ENCODE data around the gene CDCA8. TPM values are rescaled to one million over a fixed set of nuclear protein-coding genes. Genes with fewer than 3 reads are reported as not detected.
"Not testable (repeated sequence)": the region's sequence is repeated elsewhere in the genome, so short reads cannot be mapped to it uniquely, and the experiment has no call there.

Gene CDCA8
- total RNA-seq, 2 donors from 2014 or later, result 2.1 to 8.6 TPM

DNA sequence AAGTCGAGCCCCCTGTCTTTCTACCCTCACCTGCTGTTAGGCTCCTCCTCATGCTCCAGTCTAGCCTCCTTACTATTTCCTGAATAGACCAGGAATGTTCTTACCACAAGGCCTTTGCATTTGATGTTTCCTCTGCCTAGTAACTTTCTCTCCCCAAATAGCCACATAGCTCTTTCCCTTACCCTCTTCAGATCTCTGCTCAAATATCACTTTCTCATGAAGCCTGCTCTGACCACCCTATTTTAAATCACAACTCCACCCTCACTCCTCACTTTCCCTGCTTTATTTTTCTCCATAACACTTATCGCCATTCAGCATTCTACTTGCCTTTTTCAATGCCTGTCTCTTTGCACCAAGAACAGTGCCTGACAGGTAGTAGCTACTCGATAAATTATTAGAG is 6.6 kb upstream of the CDCA8 start:
- WGBS, result 91% methylated on average over 3 of the region's 3 CpGs
- TF ChIP-seq POLR2AphosphoS5 (IDR thresholded peaks at IDR 0.05) (no peak), POLR2A (IDR thresholded peaks at IDR 0.05) (no peak)
- TF ChIP-seq, protein P1, sequence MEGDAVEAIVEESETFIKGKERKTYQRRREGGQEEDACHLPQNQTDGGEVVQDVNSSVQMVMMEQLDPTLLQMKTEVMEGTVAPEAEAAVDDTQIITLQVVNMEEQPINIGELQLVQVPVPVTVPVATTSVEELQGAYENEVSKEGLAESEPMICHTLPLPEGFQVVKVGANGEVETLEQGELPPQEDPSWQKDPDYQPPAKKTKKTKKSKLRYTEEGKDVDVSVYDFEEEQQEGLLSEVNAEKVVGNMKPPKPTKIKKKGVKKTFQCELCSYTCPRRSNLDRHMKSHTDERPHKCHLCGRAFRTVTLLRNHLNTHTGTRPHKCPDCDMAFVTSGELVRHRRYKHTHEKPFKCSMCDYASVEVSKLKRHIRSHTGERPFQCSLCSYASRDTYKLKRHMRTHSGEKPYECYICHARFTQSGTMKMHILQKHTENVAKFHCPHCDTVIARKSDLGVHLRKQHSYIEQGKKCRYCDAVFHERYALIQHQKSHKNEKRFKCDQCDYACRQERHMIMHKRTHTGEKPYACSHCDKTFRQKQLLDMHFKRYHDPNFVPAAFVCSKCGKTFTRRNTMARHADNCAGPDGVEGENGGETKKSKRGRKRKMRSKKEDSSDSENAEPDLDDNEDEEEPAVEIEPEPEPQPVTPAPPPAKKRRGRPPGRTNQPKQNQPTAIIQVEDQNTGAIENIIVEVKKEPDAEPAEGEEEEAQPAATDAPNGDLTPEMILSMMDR (IDR thresholded peaks at IDR 0.05), result no peak
- intact Hi-C loops (cut with DNase I), result no loop called here
- H3K27ac ChIP-seq, result no peak overlapping the region
- no peaks in the 10 kb centered on the region for H3K36me3 ChIP-seq
- no peak for DNase-seq (ENCODE audit: low spot score)
- H3K4me1 ChIP-seq (replicated peaks), result peaks cover 8% of the 10 kb centered on the region
- H3K27me3 ChIP-seq (replicated peaks; ENCODE audit: insufficient read depth), result no peaks in the 10 kb centered on the region
- H3K4me3 ChIP-seq, result no peak overlapping the region
- no peaks in the 10 kb centered on the region for H3K9me3 ChIP-seq

DNA sequence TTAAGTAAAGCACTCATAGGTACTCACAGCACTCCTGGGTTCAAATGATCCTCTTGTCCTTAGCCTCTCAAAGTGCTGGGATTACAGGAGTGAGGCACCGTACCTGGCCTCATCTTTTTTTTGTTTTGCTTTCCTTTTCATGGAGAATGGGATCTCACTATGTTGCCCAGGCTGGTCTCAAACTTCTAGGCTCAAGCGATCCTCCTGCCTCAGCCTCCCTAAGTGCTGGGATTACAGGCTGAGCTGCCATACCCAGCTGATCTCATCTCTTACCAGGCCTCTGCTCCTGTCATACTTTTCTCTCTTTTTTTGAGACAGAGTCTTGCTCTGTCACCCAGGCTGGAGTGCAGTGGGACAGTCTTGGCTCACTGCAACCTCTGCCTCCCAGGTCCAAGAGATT is 4.6 kb upstream of the CDCA8 start:
- intact Hi-C loops (cut with DNase I); H3K27ac ChIP-seq; H3K36me3 ChIP-seq; H3K27me3 ChIP-seq (replicated peaks; ENCODE audit: insufficient read depth); H3K4me3 ChIP-seq; H3K9me3 ChIP-seq; DNase-seq (ENCODE audit: low spot score): not testable (repeated sequence)
- H3K4me1 ChIP-seq (replicated peaks), result peaks cover 17% of the 10 kb centered on the region
- WGBS, result 92% methylated on average over 2 of the region's 2 CpGs

DNA sequence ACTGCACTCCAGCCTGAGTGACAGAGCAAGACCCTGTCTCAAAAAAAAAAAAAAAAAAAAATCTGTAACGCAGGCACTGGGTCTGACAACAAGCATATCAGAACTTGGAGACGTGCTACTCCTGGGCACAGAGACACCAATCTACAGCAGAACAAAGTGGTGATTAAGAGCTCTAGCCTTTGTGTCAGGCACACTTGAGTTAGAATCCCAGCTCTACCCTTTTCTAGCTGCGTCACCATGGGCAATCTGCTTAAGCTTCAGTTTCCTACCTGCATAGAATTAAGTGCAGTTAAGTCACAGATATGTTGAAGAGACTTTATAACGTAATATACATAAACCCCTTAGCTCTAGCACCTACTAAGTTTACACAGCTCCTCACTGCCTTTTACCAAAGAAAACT is 3.4 kb upstream of the CDCA8 start:
- TF ChIP-seq POLR2A (IDR thresholded peaks at IDR 0.05), result no peak
- no peak for TF ChIP-seq POLR2AphosphoS5 (IDR thresholded peaks at IDR 0.05)
- TF ChIP-seq, protein P1 (IDR thresholded peaks at IDR 0.05), result no peak
- WGBS, result 91% methylated on average over 4 of the region's 4 CpGs
- intact Hi-C loops (cut with DNase I), result no loop called here

DNA sequence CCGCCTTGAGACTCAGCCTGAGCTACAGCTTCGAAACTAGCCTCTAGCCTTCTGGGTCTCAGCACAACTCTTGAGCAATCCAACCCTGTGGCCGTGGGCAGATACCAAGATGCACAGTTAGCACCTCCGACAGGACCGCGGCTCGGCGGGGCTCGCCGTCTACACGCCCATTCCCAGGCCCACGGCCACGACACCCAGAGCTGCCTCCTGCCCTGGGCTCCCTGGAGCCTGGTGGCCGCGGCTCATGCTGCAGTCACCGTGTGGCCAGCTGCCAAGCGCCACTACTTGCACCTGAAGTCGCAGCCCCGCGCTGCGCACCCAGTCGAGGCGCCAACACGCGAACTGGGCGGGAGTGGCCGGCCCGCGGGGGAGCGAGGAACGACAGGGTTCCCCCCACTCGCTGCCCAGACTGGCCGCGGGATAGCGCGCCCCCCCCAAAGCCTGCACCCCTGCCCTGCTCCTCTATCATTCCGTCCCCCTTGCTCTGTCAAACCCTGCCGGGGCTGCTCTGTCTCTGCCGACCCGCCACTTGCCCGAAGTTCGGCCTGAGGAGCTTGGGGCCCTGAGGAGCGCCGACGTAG is 729 bp upstream of the CDCA8 start:
- Histone ChIP-seq H3K9me3 (no peaks in the 10 kb centered on the region), H3K27me3 (replicated peaks; ENCODE audit: insufficient read depth) (no peaks in the 10 kb centered on the region), H3K27ac (peak overlapping the region; percentile 80 to 83), H3K4me3 (peak overlapping the region; percentile 68 to 87), H3K4me1 (replicated peaks) (peaks cover 17% of the 10 kb centered on the region), H3K36me3 (no peaks in the 10 kb centered on the region)
- WGBS, result 1% methylated on average over 43 of the region's 45 CpGs
- DNase-seq (ENCODE audit: low spot score), result peak; percentile 16
- intact Hi-C loops (cut with DNase I), result loop anchor here (5.0 kb wide), 2 partner anchors 116 to 171 kb away; partner anchors contain the start of genes C1orf122 and YRDC
- TF ChIP-seq POLR2AphosphoS5 (IDR thresholded peaks at IDR 0.05) (no peak), POLR2A (IDR thresholded peaks at IDR 0.05) (no peak)

More for the DNA sequence above, 3.4 kb upstream of the CDCA8 start:
- Histone ChIP-seq H3K36me3 (no peaks in the 10 kb centered on the region), H3K9me3 (no peaks in the 10 kb centered on the region), H3K4me3 (no peak overlapping the region), H3K27ac (no peak overlapping the region), H3K27me3 (replicated peaks; ENCODE audit: insufficient read depth) (no peaks in the 10 kb centered on the region), H3K4me1 (replicated peaks) (peaks cover 17% of the 10 kb centered on the region)
- DNase-seq (ENCODE audit: low spot score), result no peak

DNA sequence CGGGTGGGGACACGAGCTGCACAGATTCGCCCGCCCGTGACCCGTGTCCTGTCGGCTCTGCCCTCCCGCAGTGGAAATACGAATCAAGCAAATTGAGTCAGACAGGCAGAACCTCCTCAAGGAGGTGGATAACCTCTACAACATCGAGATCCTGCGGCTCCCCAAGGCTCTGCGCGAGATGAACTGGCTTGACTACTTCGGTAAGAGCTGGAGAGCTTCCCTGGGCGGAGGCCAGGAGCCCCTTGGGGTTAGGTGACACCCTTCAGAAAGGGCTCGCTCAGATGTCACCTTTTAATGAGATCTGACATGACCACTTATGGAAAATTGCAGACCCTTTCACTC is 489 bp downstream of the CDCA8 start:
- TF ChIP-seq POLR2AphosphoS5 (IDR thresholded peaks at IDR 0.05) (no peak), POLR2A (IDR thresholded peaks at IDR 0.05) (no peak)
- TF ChIP-seq, protein P1 (IDR thresholded peaks at IDR 0.05), result no peak
- intact Hi-C loops (cut with DNase I), result loop anchor here (5.0 kb wide), 2 partner anchors 114 to 169 kb away; partner anchors contain the start of genes C1orf122 and YRDC
- no peak overlapping the region for H3K27ac ChIP-seq
- peaks cover 17% of the 10 kb centered on the region for H3K4me1 ChIP-seq (replicated peaks)
- H3K4me3 ChIP-seq, result peak overlapping the region; percentile 68 to 87
- no peaks in the 10 kb centered on the region for H3K36me3 ChIP-seq
- DNase-seq (ENCODE audit: low spot score), result peak; percentile 6
- no peaks in the 10 kb centered on the region for H3K27me3 ChIP-seq (replicated peaks; ENCODE audit: insufficient read depth)
- 3% methylated on average over 16 of the region's 16 CpGs for WGBS
- H3K9me3 ChIP-seq, result no peaks in the 10 kb centered on the region

DNA sequence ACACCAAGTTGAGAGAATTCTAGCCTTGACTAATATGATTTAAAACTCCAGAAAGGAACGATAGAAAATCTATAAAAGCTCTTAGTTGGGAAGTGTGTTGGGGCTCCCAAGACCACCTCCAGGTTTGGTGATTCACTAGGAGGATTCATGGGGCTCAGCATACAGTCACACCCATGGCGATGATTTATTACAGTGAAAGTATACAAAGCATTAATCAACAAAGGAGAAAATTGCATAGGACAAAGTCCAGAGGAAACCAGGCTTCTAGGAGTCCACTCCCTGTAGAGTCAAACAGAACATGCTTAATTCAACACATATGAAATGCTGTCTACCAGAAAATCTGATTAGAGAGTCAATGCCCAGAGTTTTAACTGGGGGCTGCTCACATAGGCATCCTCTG is 4.8 kb downstream of the CDCA8 start:
- H3K4me3 ChIP-seq, result no peak overlapping the region
- no peaks in the 10 kb centered on the region for H3K27me3 ChIP-seq (replicated peaks; ENCODE audit: insufficient read depth)
- no peaks in the 10 kb centered on the region for H3K4me1 ChIP-seq (replicated peaks)
- 97% methylated on average over 2 of the region's 2 CpGs for WGBS
- intact Hi-C loops (cut with DNase I), result no loop called here
- no peaks in the 10 kb centered on the region for H3K36me3 ChIP-seq
- no peak overlapping the region for H3K27ac ChIP-seq
- no peak for DNase-seq (ENCODE audit: low spot score)
- TF ChIP-seq POLR2AphosphoS5 (IDR thresholded peaks at IDR 0.05) (no peak), POLR2A (IDR thresholded peaks at IDR 0.05) (no peak)
- TF ChIP-seq, protein P1 (IDR thresholded peaks at IDR 0.05), result no peak
- H3K9me3 ChIP-seq, result no peaks in the 10 kb centered on the region
